Testis (tissue), 3 donors: Measurements from ENCODE around the gene ARID2. TPM values are rescaled to one million over a fixed set of nuclear protein-coding genes. Genes with fewer than 3 reads are reported as not detected.

Experiments used
- DNase-seq: peaks from one replicate; pipeline ENCODE4 v3.0.0-alpha.2; 2019
- H3K27ac ChIP-seq, 2 donors: fragments of 200-600 bp; sonication (generic); one replicate each; pipeline ENCODE4 v1.5.1; 2019
- H3K27me3 ChIP-seq: fragments of 200-600 bp; sonication (generic); one replicate; pipeline ENCODE4 v1.5.1; 2019
- H3K36me3 ChIP-seq: fragments of 200-600 bp; sonication (generic); one replicate; pipeline ENCODE4 v1.5.1; 2017; ENCODE audit warnings: low read depth; ENCODE audit errors: missing control alignments
- H3K4me1 ChIP-seq: fragments of 200-600 bp; sonication (generic); one replicate; pipeline ENCODE4 v1.5.1; 2019
- H3K4me3 ChIP-seq, 2 donors: fragments of 200-600 bp; sonication (generic); one replicate each; pipeline ENCODE4 v1.5.1; 2017 to 2019
- H3K9me3 ChIP-seq: fragments of 200-600 bp; sonication (generic); one replicate; pipeline ENCODE4 v1.5.1; 2017
- CTCF ChIP-seq, 3 experiments: fragments of 450-650 bp in 2 of 3; fragments of 200-600 bp in 1 of 3; sonication (generic) in 1 of 3; IDR thresholded peaks; one replicate each; pipeline ENCODE4 v1.5.1; 2016 to 2019; ENCODE audit warnings: antibody characterized with exemption in 3 of 3, mild to moderate bottlenecking in 2 of 3, moderate library complexity in 1 of 3
- POLR2A ChIP-seq: fragments of 450-650 bp; IDR thresholded peaks from one replicate; pipeline ENCODE4 v1.6.1; 2017; ENCODE audit warnings: antibody characterized with exemption, mild to moderate bottlenecking, moderate library complexity
- WGBS, 2 donors: methylation state at CpG; one replicate each; pipeline ENCODE4 v1.1.5; 2018; 5-methylcytosine and 5-hydroxymethylcytosine counted together
- intact Hi-C: fragments of 100-400 bp; cut with DNase I; formaldehyde crosslinking; loops from one replicate; pipeline ENCODE4 v1.15.1; 2023; ENCODE audit warnings: low total_unique reads
- polyA plus RNA-seq: library from polyadenylated mRNA; stranded (reverse); fragments of 350-450 nt; fragmentation: Illumina TruSeq; extraction: RNeasy Lipid Tissue Mini Kit (QIAGEN cat#74804); gene quantifications from one replicate; pipeline ENCODE4 v1.2.3, GENCODE V29; 2014; ENCODE audit warnings: low read depth, low replicate concordance; ENCODE audit not compliant: insufficient read depth
- small RNA-seq, 2 donors: library from RNA; depleted of rRNA; stranded (forward); fragments of <200 nt; gene quantifications; one replicate each; pipeline ENCODE3, GENCODE V24; 2016
- total RNA-seq, 2 donors: library from RNA; depleted of rRNA; stranded (reverse); fragments of >200 nt; gene quantifications; one replicate each; pipeline ENCODE4 v1.2.3, GENCODE V29; 2016

Gene ARID2
- total and polyA plus RNA-seq, 3 donors from 2014 or later, result 50.4 to 82.2 (median 72.4) TPM

- Histone ChIP-seq H3K4me1 (no peaks in the 10 kb centered on the region), H3K27ac (no peak overlapping the region), H3K27me3 (no peaks in the 10 kb centered on the region), H3K9me3 (no peaks in the 10 kb centered on the region), H3K36me3 (no peaks in the 10 kb centered on the region), H3K4me3 (no peak overlapping the region)
- intact Hi-C loops, result no loop called here
- TF ChIP-seq POLR2A, result no peak
- no peak for TF ChIP-seq CTCF (IDR thresholded peaks at IDR 0.05)
- 95 to 100% methylated on average over 1 of the region's 1 CpG for WGBS, 2 donors
- no peak for DNase-seq
These were observed 216.9 kb downstream of the ARID2 start for GRCh38 chr12:45946435-45946834.

DNA sequence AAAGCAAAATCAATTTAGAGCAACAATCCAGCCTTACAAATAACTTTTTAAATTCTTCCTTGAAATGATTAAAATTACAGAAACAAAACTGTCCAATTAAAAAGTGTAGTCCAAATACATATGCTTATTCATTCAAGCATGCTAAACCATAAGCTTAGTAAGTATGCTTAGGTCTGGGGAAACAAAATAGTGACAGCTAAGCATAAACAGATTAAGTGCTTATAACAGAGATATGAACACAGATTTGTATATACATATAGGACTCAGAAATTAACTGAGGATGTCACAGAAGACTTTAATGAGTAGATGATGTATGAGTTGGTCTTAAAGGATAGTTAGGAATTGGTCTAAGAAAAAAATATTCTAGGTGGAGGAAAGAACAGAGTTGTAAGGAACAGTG lies 219.0 kb downstream of the ARID2 start:
- Histone ChIP-seq H3K9me3 (no peaks in the 10 kb centered on the region), H3K4me3 (no peak overlapping the region), H3K27me3 (no peaks in the 10 kb centered on the region), H3K4me1 (no peaks in the 10 kb centered on the region), H3K36me3 (no peaks in the 10 kb centered on the region), H3K27ac (no peak overlapping the region)
- intact Hi-C loops, result no loop called here
- TF ChIP-seq POLR2A (no peak), CTCF (IDR thresholded peaks at IDR 0.05) (no peak)
- no peak for DNase-seq

Small RNA genes within 50 kb of the gene (small RNA-seq; reads per million reads assigned to genes)
- gene RN7SL246P, result 0 to 0.28 reads per million in 2 donors
